Body of pancreas (tissue), 4 donors: ENCODE data around the gene ZFAND3.

Source experiments
- CTCF ChIP-seq, 7 experiments: fragments of 450-650 bp in 4 of 7; fragments of 200-600 bp in 3 of 7; sonication (generic) in 3 of 7; IDR thresholded peaks; one replicate each; pipeline ENCODE4 v1.5.1; 2016 to 2019; ENCODE audit warnings: antibody characterized with exemption in 7 of 7
- POLR2A ChIP-seq, 3 donors: fragments of 450-650 bp; IDR thresholded peaks; one replicate each; pipeline ENCODE4 v1.6.1; 2016; ENCODE audit warnings: antibody characterized with exemption in 3 of 3, mild to moderate bottlenecking in 2 of 3

GRCh38 chr6:37971266-37971665 lies 151.7 kb downstream of the ZFAND3 start:
- TF ChIP-seq CTCF (IDR thresholded peaks at IDR 0.05), result no peak
- no peak for TF ChIP-seq POLR2A (IDR thresholded peaks at IDR 0.05)
